ENCODE data around the gene ZBTB16.

GRCh38 chr11:114125531-114125930 lies 66.0 kb downstream of the ZBTB16 start:
- TF ChIP-seq CTCF (IDR thresholded peaks at IDR 0.05), result no peak
- no peak for TF ChIP-seq ZFX (IDR thresholded peaks at IDR 0.05; ENCODE audit: borderline replicate concordance)
